Omental fat pad (tissue), 4 donors: ENCODE measurements around the gene PARP11. TPM values are rescaled to one million over a fixed set of nuclear protein-coding genes. Genes with fewer than 3 reads are reported as not detected.

Experiments
- ATAC-seq: fragments of 150-250 bp; one replicate; pipeline ENCODE4 v1.9.1; 2016; ENCODE audit warnings: mild to moderate bottlenecking, moderate library complexity; ENCODE audit not compliant: low FRiP score
- DNase-seq: peaks from one replicate; pipeline ENCODE4 v3.0.0-alpha.2; 2019; ENCODE audit warnings: low spot score
- CTCF ChIP-seq, 3 donors: fragments of 450-650 bp; IDR thresholded peaks; one replicate each; pipeline ENCODE4 v1.5.1; 2016 to 2017; ENCODE audit warnings: antibody characterized with exemption in 3 of 3, mild to moderate bottlenecking in 3 of 3, moderate library complexity in 2 of 3
- total RNA-seq, 4 donors: library from RNA; depleted of rRNA; stranded (reverse); fragments of >200 nt; gene quantifications; one replicate each; pipeline ENCODE4 v1.1.0, GENCODE V29; 2016

Gene PARP11
- total RNA-seq, 4 donors from 2014 or later, result 4.0 to 14.8 (median 5.7) TPM

- DNase-seq (no peak), ATAC-seq (no peak)
- TF ChIP-seq CTCF (IDR thresholded peaks at IDR 0.05), result no peak
Observed at GRCh38 chr12:3912863-3913262, 39.7 kb upstream of the PARP11 start.

GRCh38 chr12:3911409-3911808, 38.2 kb upstream of the PARP11 start:
- no peak for DNase-seq
- TF ChIP-seq CTCF (IDR thresholded peaks at IDR 0.05), result no peak
- no peak for ATAC-seq

- TF ChIP-seq CTCF (IDR thresholded peaks at IDR 0.05), result no peak
- ATAC-seq (no peak), DNase-seq (no peak)
Observed at GRCh38 chr12:3905664-3906063, 32.5 kb upstream of the PARP11 start.

GRCh38 chr12:3904999-3905398, 31.8 kb upstream of the PARP11 start:
- TF ChIP-seq CTCF (IDR thresholded peaks at IDR 0.05), result no peak
- DNase-seq (no peak), ATAC-seq (no peak)

GRCh38 chr12:3902921-3903320, 29.7 kb upstream of the PARP11 start:
- DNase-seq (no peak), ATAC-seq (no peak)
- no peak for TF ChIP-seq CTCF (IDR thresholded peaks at IDR 0.05)

- DNase-seq (no peak), ATAC-seq (no peak)
- TF ChIP-seq CTCF (IDR thresholded peaks at IDR 0.05), result no peak
Observed at GRCh38 chr12:3901116-3901515, 27.9 kb upstream of the PARP11 start.

- no peak for ATAC-seq
- DNase-seq, result no peak
Observed at GRCh38 chr12:3898756-3899155, 25.6 kb upstream of the PARP11 start.

More at GRCh38 chr12:3898756-3899155, 25.6 kb upstream of the PARP11 start:
- TF ChIP-seq CTCF (IDR thresholded peaks at IDR 0.05), result no peak
